Measurements from ENCODE around the gene GLDC.
"Not testable (repeated sequence)": the region's sequence is repeated elsewhere in the genome, so short reads cannot be mapped to it uniquely, and the experiment has no call there.

GLDC gene

GRCh38 chr9:6664204-6664680 lies 18.7 kb upstream of the GLDC start:
- no peak for DNase-seq (ENCODE audit: low read depth, low spot score)

GRCh38 chr9:6660512-6660911 lies 15.0 kb upstream of the GLDC start:
- no peak for DNase-seq (ENCODE audit: low read depth, low spot score)

GRCh38 chr9:6658628-6659353 lies 13.3 kb upstream of the GLDC start:
- no peak for DNase-seq (ENCODE audit: low read depth, low spot score)

GRCh38 chr9:6656614-6657300 lies 11.2 kb upstream of the GLDC start:
- DNase-seq (ENCODE audit: low read depth, low spot score): no peak

GRCh38 chr9:6655036-6655435 lies 9.5 kb upstream of the GLDC start:
- no peak for DNase-seq (ENCODE audit: low read depth, low spot score)

- DNase-seq (ENCODE audit: low read depth, low spot score): no peak
Observed at GRCh38 chr9:6646293-6646636, 736 bp upstream of the GLDC start.

GRCh38 chr9:6645105-6645354 lies 499 bp downstream of the GLDC start:
- DNase-seq (ENCODE audit: low read depth, low spot score): not testable (repeated sequence)

- no peak for DNase-seq (ENCODE audit: low read depth, low spot score)
Observed at GRCh38 chr9:6644346-6645104, 1.0 kb downstream of the GLDC start.

GRCh38 chr9:6641961-6642360 lies 3.6 kb downstream of the GLDC start:
- DNase-seq (ENCODE audit: low read depth, low spot score): no peak

- no peak for DNase-seq (ENCODE audit: low read depth, low spot score)
Observed at GRCh38 chr9:6641561-6641960, 4.0 kb downstream of the GLDC start.

GRCh38 chr9:6641056-6641455 lies 4.5 kb downstream of the GLDC start:
- no peak for DNase-seq (ENCODE audit: low read depth, low spot score)

- DNase-seq (ENCODE audit: low read depth, low spot score): no peak
Observed at GRCh38 chr9:6640268-6641051, 5.1 kb downstream of the GLDC start.

- no peak for DNase-seq (ENCODE audit: low read depth, low spot score)
Observed at GRCh38 chr9:6639622-6640021, 5.9 kb downstream of the GLDC start.

GRCh38 chr9:6634444-6634843 lies 11.1 kb downstream of the GLDC start:
- no peak for DNase-seq (ENCODE audit: low read depth, low spot score)

- no peak for DNase-seq (ENCODE audit: low read depth, low spot score)
Observed at GRCh38 chr9:6633378-6633777, 12.2 kb downstream of the GLDC start.

GRCh38 chr9:6632516-6633183 lies 12.9 kb downstream of the GLDC start:
- DNase-seq (ENCODE audit: low read depth, low spot score): no peak

- DNase-seq (ENCODE audit: low read depth, low spot score): no peak
Observed at GRCh38 chr9:6631207-6631512, 14.4 kb downstream of the GLDC start.

GRCh38 chr9:6630502-6631206 lies 14.9 kb downstream of the GLDC start:
- DNase-seq (ENCODE audit: low read depth, low spot score): no peak

- DNase-seq (ENCODE audit: low read depth, low spot score): no peak
Observed at GRCh38 chr9:6628704-6629103, 16.8 kb downstream of the GLDC start.

- no peak for DNase-seq (ENCODE audit: low read depth, low spot score)
Observed at GRCh38 chr9:6625363-6625762, 20.2 kb downstream of the GLDC start.

- DNase-seq (ENCODE audit: low read depth, low spot score): not testable (repeated sequence)
Observed at GRCh38 chr9:6622784-6623183, 22.7 kb downstream of the GLDC start.
